Measurements from ENCODE around the gene EHD3.

EHD3 gene

GRCh38 chr2:31299547-31299946 is 65.6 kb downstream of the EHD3 start:
- no peak overlapping the region for H3K4me3 ChIP-seq (ENCODE audit: low read depth, low read length)
- DNase-seq (ENCODE audit: low read depth): no peak
- no peak for TF ChIP-seq CTCF (conservative IDR thresholded peaks at IDR 0.05; ENCODE audit: low read depth, low read length)

GRCh38 chr2:31300309-31300708 is 66.4 kb downstream of the EHD3 start:
- DNase-seq (ENCODE audit: low read depth): no peak
- no peak overlapping the region for H3K4me3 ChIP-seq (ENCODE audit: low read depth, low read length)
- no peak for TF ChIP-seq CTCF (conservative IDR thresholded peaks at IDR 0.05; ENCODE audit: low read depth, low read length)

- no peak for TF ChIP-seq CTCF (conservative IDR thresholded peaks at IDR 0.05; ENCODE audit: low read depth, low read length)
- DNase-seq (ENCODE audit: low read depth): no peak
- no peak overlapping the region for H3K4me3 ChIP-seq (ENCODE audit: low read depth, low read length)
Observed at GRCh38 chr2:31302940-31303563, 69.1 kb downstream of the EHD3 start.

GRCh38 chr2:31304816-31305215 is 70.9 kb downstream of the EHD3 start:
- DNase-seq (ENCODE audit: low read depth): no peak
- H3K4me3 ChIP-seq (ENCODE audit: low read depth, low read length): no peak overlapping the region
- no peak for TF ChIP-seq CTCF (conservative IDR thresholded peaks at IDR 0.05; ENCODE audit: low read depth, low read length)

GRCh38 chr2:31312898-31313297 is 78.9 kb downstream of the EHD3 start:
- no peak overlapping the region for H3K4me3 ChIP-seq (ENCODE audit: low read depth, low read length)
- DNase-seq (ENCODE audit: low read depth): peak; percentile 85
- TF ChIP-seq CTCF (conservative IDR thresholded peaks at IDR 0.05; ENCODE audit: low read depth, low read length): no peak

- no peak overlapping the region for H3K4me3 ChIP-seq (ENCODE audit: low read depth, low read length)
- no peak for DNase-seq (ENCODE audit: low read depth)
- TF ChIP-seq CTCF (conservative IDR thresholded peaks at IDR 0.05; ENCODE audit: low read depth, low read length): no peak
Observed at GRCh38 chr2:31314761-31315160, 80.8 kb downstream of the EHD3 start.

- DNase-seq (ENCODE audit: low read depth): no peak
- no peak overlapping the region for H3K4me3 ChIP-seq (ENCODE audit: low read depth, low read length)
- peak; percentile 2 for TF ChIP-seq CTCF (conservative IDR thresholded peaks at IDR 0.05; ENCODE audit: low read depth, low read length)
Observed at GRCh38 chr2:31317396-31317795, 83.4 kb downstream of the EHD3 start.

Measured in choroid plexus epithelial cell (primary cell).